ENCODE measurements around the gene NOTUM.
"Not testable (repeated sequence)": the region's sequence is repeated elsewhere in the genome, so short reads cannot be mapped to it uniquely, and the experiment has no call there.

NOTUM gene

GRCh38 chr17:81996232-81996756 is 35.3 kb upstream of the NOTUM start:
- DNase-seq, result no peak

GRCh38 chr17:81995463-81996231 is 34.7 kb upstream of the NOTUM start:
- DNase-seq, result no peak

- no peak for DNase-seq
These were observed 33.8 kb upstream of the NOTUM start for GRCh38 chr17:81994593-81995462.

GRCh38 chr17:81993729-81994592 is 33.0 kb upstream of the NOTUM start:
- no peak for DNase-seq

GRCh38 chr17:81992306-81993102 is 31.5 kb upstream of the NOTUM start:
- DNase-seq, result no peak

GRCh38 chr17:81991684-81992305 is 30.8 kb upstream of the NOTUM start:
- DNase-seq, result no peak

GRCh38 chr17:81990836-81991683 is 30.1 kb upstream of the NOTUM start:
- no peak for DNase-seq

- DNase-seq, result no peak
These were observed 26.3 kb upstream of the NOTUM start for GRCh38 chr17:81987161-81987770.

GRCh38 chr17:81986606-81987005 is 25.6 kb upstream of the NOTUM start:
- DNase-seq, result no peak

- no peak for DNase-seq
These were observed 23.9 kb upstream of the NOTUM start for GRCh38 chr17:81984773-81985410.

GRCh38 chr17:81983639-81984373 is 22.8 kb upstream of the NOTUM start:
- no peak for DNase-seq

- no peak for DNase-seq
These were observed 22.1 kb upstream of the NOTUM start for GRCh38 chr17:81983011-81983638.

GRCh38 chr17:81981511-81981910 is 20.5 kb upstream of the NOTUM start:
- not testable (repeated sequence) for DNase-seq

GRCh38 chr17:81980707-81981343 is 19.8 kb upstream of the NOTUM start:
- no peak for DNase-seq

- no peak for DNase-seq
These were observed 19.1 kb upstream of the NOTUM start for GRCh38 chr17:81980122-81980521.

GRCh38 chr17:81978524-81979298 is 17.7 kb upstream of the NOTUM start:
- DNase-seq, result no peak
